A204.1 (cell line): ENCODE results near the gene DZIP3.

Experiments
- FAIRE-seq: peaks from 2 replicates; lab custom pipeline; 2012; peaks lifted over from hg19 to GRCh38; lab: Jason Lieb, UNC

The DZIP3 gene

DNA sequence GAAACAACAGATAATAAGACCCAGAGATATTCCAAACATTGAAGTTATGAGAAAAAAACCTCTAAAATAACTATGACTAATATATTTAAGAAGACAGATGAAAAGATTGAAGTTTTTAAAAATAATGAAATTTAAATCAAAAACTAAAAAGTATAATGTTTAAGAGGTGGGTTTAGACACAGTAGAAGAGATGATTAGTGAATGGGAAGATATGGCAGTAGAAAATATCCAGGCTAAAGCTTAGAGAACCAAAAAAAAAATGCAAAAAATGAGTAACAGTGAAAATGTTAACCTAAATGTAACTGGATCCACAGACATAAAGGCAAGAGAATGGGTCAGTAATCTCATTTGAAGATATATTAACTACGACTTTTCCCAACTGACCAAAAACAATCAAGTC lies 115.5 kb downstream of the DZIP3 start:
- no peak for FAIRE-seq

DNA sequence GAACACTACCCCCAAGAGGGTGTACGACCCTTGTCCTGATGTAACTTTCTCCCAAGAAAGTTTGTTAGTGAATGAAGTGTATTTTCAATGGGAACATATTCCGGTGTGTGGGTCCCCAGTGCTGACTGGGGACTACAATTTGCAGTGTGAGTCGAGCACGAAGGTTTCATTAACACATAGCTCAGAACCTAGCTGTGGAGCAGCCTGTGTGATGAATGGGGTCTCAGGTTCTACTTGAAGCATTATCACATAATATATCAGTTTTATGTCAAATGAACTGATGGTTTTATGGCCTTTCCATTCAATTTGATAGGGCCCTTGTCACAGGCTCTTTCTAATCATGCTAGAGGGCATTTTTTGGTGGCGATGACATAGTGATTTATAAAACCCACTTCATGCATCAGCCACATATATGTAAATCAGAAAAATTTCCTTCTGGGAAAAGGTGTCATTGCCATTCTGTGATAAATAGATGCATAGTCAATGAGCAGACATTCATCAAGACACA lies 123.5 kb downstream of the DZIP3 start:
- FAIRE-seq: no peak

DNA sequence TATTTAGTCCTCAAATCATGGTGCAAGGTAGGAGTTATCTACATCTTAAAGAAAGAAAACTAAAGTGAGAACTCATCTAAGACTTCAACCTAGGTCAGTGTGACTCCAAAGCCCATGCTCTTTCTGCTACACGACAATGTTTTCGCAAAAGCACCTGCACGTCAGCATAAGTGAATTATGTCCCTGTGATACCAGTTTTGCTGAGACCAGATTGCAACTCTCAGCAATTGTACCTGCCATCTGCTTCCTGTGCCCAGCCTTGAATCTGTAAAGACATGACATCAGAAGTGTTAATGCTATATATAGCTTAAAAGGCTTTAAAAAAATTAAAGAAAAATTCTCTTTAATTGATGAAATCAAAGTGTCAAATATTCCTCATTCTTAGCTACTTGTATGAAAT lies 124.3 kb downstream of the DZIP3 start:
- no peak for FAIRE-seq

DNA sequence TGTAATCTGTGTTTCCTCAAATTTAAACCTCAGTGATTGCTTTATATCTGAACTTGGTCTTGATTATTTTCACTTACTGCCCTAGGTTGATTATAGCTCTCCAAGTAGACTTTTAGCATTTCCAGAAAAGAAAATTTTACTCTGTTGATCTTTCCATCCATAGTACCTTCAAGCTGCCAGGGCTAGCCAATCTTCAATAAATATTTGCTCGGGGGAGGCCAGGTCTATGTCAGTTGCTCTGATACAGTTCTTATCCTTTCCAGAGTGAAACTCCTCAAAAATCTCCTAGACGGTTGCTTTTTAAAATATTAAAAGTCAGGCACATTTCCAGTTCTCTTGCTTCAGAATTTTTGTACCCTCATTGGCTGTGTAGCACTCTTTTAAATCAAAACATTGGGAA lies 128.9 kb downstream of the DZIP3 start:
- no peak for FAIRE-seq

DNA sequence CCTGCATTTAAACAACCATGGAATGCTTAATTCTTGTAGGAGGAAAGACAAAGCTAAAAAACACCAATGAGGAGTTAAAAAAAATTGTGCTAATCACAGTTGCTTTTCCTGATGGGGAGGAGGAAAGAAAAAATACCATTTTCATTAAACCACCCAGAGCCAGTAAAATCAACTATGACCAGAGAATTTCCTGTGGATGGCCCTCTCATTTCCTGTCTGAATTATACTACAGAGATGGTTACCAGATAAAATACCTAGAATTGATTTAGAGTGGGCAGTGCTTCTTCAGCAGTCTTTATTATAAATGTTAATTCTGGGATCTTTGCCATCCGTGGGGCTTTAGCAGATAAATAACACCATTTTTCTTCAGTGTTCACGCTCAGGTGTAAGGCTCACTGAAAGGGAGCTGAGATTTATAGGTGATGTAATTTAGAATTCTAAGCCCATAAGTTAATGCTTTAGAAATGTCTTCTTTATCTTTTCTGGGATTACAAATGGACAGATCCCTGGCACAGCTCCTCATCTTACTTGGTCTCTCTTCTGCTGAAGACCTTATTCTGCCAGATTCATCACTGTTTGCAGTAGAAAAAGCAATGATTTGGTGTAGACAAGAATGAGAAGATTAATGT lies 129.8 kb downstream of the DZIP3 start:
- FAIRE-seq: no peak

DNA sequence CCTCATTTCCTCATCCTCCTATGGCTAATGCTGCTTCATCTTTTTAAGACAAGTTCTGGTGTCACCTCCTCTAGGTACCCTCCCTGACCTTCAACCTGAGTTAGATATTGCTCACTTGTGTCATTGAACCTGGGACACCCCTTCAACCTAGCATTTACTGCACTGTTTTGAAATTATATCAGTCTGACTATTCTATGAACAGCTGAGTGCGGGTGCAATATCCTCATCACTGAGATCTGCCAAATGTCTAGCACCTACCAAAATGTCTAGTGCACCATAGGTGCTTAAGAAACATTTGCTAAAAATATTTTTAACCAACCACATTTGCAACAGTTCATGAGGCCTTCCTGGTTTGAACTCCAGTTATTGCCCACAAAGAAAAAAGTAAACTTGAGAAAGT lies 133.2 kb downstream of the DZIP3 start:
- FAIRE-seq: no peak

DNA sequence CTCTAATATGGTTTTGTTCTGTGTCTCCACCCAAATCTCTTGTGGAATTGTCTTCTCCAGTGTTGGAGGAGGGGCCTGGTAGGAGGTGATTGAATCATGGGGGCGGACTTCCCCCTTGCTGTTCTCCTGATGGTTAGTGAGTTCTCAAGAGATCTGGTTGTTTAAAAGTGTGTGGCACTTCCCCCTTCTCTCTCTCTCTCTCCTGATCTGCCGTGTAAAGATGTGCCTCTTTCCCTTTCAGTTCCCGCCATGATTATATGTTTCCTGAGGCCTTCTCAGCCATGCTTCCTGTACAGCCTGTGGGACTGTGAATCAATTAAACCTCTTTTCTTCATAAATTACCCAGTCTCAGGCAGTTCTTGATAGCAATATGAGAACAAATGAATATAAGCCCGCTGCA lies 134.6 kb downstream of the DZIP3 start:
- FAIRE-seq: no peak

DNA sequence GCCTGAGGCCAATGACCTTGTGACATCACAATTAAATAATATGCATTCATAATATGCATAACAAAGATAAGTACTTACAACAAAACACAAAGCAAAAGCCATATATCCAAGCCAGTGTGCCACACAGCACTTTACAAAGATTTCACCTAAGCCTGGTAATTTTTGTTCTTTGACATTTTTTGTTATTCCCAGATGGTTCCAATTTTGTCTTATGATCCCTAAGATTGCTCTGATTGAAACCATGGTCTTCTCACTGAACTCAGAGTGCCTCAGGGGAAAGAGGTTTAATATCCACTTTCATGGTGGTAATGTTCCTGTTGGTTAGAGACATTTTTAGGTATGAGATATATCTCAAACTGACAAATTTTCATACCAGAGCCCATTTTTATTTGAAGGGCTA lies 138.6 kb downstream of the DZIP3 start:
- FAIRE-seq: no peak

DNA sequence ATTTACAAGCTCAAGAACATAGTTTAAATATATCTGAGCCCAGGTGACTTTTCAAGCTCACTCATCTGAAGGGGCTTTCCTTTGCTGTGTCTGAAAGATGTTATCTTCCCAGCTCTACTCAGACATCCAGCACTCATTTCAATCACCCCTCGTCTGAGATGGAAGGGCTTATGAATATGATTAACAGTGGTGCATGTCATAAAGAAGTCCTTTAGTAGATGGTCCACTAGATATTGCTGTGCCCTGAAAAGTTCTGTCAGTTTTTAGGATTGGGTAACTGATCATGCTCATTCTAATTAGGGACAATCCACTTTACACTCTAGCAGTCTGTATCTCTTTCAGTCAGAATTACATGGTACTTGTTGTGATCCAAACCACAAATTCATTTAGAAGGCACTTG lies 139.4 kb downstream of the DZIP3 start:
- no peak for FAIRE-seq

DNA sequence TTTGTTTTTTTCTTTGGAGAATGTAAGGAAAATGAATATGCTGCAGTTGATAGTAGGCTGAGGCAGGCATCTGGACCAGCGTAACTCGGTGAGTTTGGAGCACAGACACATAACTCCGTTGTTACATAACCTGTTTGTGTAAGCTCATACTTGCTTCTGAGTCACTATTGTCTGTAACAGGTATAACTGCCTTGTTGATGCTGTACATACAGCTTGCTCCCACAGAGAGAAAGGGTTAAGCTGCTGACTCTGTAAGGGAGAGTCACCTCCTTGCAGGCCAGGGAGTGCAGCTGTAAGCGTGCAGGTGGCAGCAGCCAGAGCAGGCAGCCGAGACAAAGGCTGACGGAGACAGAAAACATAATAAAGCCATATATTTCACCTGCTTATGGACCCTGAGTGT lies 147.3 kb downstream of the DZIP3 start:
- FAIRE-seq: no peak

DNA sequence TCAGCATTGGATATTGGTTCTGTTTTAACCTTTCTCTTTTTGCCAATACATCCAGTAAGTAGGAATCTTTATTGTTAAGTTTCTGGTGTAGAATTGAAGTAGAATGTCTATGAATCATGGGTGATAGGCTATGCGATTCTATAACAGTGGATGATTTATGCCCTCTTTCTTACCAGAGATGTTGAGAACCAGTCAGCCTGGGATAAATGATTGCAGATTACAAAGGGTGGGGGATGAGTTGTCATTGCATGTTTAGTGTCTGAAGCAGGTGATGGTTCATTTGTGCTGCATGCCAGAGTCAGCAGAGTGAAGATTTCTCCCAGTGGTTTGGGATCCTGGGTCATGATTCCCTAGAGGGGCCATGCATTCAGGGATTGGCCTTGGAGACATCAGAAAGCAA lies 153.4 kb downstream of the DZIP3 start:
- no peak for FAIRE-seq
